OCI-LY7 (cell line): ENCODE data around the gene DPYSL3.

ENCODE experiments used
- CTCF ChIP-seq: fragments of 200-600 bp; sonication (generic); conservative IDR thresholded peaks from 2 replicates; pipeline ENCODE4 v1.5.1; 2014; ENCODE audit warnings: mild to moderate bottlenecking, antibody characterized with exemption, low read length, moderate library complexity, mixed read lengths
- EZH2phosphoT487 ChIP-seq: fragments of 200-600 bp; sonication (generic); IDR thresholded peaks from 2 replicates; pipeline ENCODE4 v1.6.1; 2018; ENCODE audit warnings: low read depth, borderline replicate concordance, mild to moderate bottlenecking, mixed run types, antibody characterized with exemption, low read length, moderate library complexity, mixed read lengths

DNA sequence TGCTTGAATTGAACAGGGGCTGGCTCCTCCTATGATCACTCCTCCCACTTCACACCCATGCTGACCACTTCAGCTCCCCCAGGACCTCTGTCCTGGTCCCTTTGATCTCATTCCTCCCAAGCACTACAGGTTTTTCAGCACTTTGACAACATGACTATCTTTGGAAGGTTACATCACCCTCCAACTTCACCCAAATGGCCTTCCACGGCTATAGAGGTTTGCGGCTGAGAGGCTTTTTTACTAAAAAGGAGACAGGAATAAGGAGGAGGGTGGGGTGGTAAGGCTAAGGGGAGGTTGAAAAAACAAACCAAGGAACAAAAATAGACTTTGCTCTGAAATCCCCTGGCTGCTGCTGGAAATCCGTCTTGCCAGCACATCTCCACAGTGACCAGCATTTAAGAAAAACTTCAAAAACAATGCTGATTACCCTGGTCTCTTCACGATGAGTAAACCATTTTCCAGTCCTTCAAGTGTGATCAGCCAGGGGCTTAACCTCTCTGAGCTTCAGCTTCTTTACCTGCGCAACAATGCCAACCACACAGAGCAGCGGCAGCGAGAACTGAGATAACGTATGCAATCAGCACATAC lies 102.7 kb downstream of the DPYSL3 start:
- TF ChIP-seq CTCF (no peak), EZH2phosphoT487 (no peak)
